Measurements from ENCODE around the gene LMNTD1.
A peak's percentile ranks its signal among the peaks of the same experiment; 100 is the strongest.

Gene LMNTD1

DNA sequence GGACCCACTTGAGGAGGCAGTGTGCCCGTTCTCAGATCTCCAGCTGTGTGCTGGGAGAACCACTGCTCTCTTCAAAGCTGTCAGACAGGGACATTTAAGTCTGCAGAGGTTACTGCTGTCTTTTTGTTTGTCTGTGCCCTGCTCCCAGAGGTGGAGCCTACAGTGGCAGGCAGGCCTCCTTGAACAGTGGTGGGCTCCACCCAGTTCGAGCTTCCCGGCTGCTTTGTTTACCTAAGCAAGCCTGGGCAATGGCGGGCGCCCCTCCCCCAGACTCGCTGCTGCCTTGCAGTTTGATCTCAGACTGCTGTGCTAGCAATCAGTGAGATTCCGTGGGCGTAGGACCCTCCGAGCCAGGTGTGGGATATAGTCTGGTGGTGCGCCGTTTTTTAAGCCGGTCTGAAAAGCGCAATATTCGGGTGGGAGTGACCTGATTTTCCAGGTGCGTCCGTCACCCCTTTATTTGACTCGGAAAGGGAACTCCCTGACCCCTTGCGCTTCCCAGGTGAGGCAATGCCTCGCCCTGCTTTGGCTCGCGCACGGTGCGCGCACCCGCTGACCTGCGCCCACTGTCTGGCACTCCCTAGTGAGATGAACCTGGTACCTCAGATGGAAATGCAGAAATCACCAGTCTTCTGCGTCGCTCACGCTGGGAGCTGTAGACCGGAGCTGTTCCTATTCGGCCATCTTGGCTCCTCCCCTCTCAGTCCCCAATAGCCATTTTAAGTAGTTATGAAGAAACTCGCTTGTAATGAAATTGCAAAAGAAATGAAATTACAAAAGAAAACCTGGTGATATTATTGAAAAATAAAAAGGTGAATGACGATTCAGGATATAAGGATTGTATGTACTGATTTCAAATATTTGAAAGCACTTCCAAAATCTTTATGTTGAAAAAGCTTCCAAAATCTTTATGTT is 63.9 kb downstream of the LMNTD1 start:
- peak; percentile 11 to 43 for DNase-seq

DNA sequence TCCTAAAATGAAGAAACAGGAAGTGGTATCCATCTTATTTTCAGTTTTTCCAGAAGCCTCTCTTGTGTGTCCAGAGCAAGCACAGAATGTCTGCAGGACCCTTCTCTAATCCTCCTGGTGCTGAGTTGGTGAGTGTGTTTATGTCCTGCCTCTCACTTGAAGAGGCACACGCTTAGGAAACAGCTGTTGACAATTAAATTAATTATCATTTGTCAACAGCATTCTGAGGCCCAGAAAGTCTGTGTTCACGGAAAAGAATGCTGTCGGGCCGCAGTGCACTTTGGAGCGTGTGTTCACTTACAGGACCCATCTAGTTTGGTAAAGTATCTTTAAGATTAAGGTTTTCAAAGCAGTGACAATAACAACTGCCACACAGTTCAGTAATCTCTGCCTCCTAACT is 70.5 kb downstream of the LMNTD1 start:
- no peak for DNase-seq

GRCh38 chr12:25480145-25480544 is 72.9 kb downstream of the LMNTD1 start:
- DNase-seq, result no peak

- DNase-seq, result no peak
Measured at GRCh38 chr12:25477217-25477616, 75.9 kb downstream of the LMNTD1 start.

DNA sequence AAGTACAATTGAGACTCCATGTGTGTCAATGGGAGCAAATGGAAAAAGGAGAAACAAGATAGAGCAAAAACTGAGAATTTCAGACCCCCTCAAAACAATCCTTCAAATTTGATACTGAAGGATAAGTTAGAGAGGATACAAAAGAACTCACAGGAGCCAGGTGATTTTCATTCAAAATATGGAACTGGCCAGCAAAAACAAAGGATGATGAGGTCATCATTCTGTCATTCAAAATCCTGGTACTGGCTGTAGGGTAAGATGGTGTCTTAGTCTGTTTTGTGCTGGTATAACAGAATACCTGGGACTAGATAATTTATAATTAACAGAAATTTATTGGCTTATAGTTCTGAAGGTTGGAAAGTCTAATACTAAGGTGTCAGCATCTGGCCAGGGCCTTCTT is 80.6 kb downstream of the LMNTD1 start:
- DNase-seq, result no peak

DNA sequence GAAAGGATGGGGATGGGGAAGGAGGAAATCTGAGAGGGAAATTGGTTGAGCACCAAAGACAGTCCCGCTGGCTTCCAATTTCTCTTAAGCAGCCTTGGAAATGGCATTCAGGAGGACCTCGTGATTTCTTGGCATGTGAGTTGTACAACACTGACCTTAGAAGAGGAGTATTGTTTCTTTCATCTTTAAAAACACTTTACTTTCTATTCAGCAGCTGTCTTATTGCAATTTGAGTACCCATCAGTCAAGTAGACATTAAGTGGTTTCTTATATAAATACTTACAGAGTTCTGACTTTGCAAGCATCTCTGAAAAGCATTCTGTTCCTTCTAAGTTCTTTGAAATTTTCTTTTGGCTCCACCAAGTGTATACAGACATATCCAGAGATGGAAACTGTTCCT is 83.2 kb downstream of the LMNTD1 start:
- DNase-seq, result no peak

DNA sequence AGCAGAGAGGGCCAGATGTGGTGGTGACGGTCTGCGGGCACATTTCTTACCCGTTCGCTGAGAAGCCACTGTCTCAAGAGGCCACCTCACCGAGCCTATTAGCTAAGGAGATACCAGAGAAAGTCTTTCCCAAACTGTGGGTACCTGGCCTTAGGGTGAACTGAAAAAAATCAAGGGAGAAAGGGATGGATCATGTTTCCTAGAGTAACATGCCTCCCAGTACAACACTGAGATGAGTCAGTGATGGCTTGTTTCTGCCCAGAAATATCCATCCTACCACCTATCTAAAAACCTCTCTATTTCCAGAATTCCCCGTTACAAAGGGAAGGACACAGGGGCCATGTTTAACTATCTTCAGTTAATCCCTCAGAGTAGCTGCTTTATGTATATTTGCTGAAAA is 83.7 kb downstream of the LMNTD1 start:
- no peak for DNase-seq

GRCh38 chr12:25463521-25463920 is 89.6 kb downstream of the LMNTD1 start:
- DNase-seq, result no peak

DNA sequence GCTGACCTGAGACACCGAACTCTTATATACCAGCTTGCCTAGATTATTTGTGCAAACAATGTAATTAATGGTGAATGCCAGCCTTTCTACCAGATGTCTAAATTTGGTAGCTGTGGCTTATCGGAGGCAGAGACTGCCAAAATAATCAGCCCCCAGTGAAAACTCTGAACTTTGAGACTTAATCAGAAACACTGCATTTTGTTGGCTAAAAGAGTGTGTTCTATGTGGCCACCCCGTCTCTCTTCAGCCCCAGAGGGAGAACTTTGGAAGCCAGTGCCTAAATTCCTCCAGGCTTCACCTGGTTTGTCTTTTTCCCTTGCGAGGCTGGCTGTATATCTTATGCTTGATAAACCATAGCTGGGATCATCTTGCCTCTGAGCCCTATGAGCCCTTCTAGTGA is 90.1 kb downstream of the LMNTD1 start:
- no peak for DNase-seq

GRCh38 chr12:25459541-25459951 is 93.5 kb downstream of the LMNTD1 start:
- no peak for DNase-seq

GRCh38 chr12:25458047-25458552 is 95.0 kb downstream of the LMNTD1 start:
- DNase-seq, result peak in 1 of 2 experiments; percentile 42

GRCh38 chr12:25456474-25456873 is 96.6 kb downstream of the LMNTD1 start:
- no peak for DNase-seq

- DNase-seq, result no peak
Measured at GRCh38 chr12:25455696-25456095, 97.4 kb downstream of the LMNTD1 start.

DNA sequence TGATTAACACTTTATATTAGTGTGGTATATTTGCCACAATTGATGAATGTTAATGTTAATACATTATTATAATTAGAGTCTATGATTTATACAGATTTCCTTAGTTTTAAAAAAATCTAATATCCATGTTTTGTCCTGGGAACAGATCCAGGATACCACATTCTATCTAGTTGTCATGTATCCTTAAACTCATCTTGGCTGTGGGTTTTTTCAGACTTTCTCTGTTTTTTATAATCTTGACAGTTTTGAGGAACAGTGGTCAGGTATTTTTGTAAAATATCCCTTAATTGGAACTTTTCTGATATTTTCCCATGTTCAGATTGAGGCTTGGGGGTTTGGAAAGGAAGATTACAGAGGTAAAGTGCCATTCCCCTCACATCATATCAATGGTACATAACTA is 104.1 kb downstream of the LMNTD1 start:
- DNase-seq, result no peak

- DNase-seq, result no peak
Measured at GRCh38 chr12:25447046-25447445, 106.0 kb downstream of the LMNTD1 start.

- no peak for DNase-seq
Measured at GRCh38 chr12:25438638-25439037, 114.4 kb downstream of the LMNTD1 start.

GRCh38 chr12:25436206-25437030 is 116.7 kb downstream of the LMNTD1 start:
- DNase-seq, result peak; percentile 58 to 66

GRCh38 chr12:25435431-25435830 is 117.7 kb downstream of the LMNTD1 start:
- no peak for DNase-seq

DNA sequence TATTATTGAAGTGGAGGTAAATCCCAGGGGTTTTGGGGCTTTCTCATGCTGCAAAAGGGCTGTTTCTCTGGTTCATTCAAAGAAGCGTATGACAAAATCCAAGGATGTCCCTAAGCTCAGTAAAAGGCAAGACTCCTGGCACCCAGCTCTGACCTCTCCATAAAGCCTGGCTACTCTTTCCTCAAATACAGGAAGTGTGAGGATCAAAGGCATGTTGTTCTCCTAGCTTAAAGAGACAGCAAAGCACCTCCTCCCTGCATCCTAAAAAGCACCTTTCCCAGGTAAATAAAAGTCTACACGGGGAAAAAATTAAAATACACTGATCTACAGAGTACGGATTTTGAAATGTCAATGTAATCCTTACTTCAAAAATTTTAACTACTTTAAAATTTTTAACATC is 118.6 kb downstream of the LMNTD1 start:
- no peak for DNase-seq

DNA sequence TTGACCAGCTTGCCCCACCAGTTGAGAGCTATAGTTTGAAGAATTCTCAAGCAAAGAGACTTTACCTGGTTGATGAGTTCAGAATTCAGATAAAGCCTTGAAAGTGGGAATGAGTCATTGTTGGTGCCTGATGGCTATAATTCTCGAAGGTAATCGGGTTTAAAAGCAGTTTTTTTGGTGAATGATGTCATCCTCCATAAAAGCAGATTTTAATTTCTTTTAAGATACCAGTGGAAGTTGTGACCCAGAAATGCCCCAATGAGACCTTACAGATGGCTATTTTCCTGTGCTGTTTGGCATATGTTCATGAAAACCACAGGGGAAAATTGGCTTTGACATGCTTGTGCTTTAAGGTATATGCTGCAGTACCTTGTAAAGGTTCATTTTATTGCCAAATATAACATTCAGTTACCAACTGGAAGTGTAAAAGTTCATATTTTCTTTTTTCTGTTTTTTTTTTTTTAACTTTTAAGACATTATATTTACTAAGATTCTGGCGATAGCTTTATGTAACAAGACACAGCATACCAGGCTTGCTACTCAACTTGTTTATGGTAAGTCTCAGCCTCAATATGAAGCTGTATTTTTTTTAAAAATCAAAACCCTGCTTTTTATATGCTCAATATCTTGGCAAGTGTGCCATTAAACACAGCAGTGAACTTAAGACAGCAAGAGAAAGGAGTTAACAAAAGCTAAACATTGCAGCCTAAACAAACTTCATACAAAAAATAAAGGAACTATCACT is 119.3 kb downstream of the LMNTD1 start:
- no peak for DNase-seq

DNA sequence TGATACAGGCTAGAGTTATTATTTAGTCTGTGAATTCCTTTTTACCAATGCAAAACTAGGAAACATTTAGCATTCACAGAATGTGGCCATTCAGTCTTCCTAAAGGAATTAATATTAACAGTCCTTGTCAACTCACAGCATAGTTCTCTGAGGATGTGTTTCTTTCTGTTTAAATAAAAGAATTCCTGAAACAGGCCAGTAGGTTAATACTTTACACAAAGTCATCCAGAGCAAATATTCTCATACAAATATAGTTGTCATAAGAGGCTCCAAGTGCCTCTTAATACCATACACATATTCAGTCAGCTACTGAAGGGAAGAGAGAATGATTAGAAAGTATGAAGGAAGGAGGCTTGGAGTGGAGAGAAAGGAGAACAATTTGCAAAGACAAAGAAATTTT is 120.1 kb downstream of the LMNTD1 start:
- no peak for DNase-seq

DNA sequence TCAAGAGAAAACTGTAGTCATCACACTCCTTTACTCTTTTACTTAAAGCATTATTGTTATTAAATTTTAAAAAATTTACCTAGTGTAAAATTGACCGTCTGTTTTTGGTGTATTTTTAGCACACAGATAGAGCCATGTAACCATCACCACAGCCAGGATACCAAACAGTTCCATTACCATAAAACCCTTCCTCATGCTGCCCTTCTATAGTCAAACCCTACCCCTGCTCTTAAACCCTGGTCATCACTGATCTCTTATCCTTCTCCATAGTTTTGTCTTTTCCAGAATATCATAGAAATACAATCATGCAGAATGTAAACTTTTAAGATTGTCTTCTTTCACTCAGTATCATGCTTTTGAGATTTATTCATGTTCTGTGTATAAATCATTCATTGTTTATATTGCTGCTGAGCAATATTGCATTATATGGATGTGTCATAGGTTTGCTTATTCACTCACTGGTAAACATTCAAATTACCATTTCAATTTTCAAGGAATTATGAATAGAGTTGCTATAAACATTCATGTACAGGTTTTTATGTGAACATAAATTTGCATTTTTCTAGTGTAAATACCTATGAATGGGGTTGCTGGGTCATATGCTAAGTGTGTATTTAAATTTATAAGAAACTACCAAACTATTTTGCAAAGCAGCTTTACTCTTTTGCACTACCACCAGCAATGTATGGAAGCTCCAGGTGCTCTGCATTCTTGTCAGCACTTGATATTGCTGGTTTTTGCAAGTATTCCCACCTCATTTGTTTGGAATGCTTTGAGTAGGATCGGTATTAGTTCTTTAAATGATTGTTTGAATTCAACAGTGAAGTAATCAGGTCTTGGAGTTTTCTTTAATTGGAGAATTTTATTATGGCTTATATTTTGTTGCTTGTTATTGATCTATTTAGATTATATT is 125.5 kb downstream of the LMNTD1 start:
- no peak for DNase-seq

Measured in NCI-H2081 (cell line).